PC-9 (cell line): ENCODE data around the gene RUSC1. TPM values are rescaled to one million over a fixed set of nuclear protein-coding genes. Genes with fewer than 3 reads are reported as not detected.

Experiments
- BruUV-seq: library from RNA; stranded (reverse); fragments of 400-500 nt; replicated peaks from 2 replicates; lab custom pipeline; 2021; lab: Mats Ljungman, UMichigan
- CTCF ChIA-PET: fragments of 300-600 bp; sonication (Branson Sonifier 250); formaldehyde crosslinking; loops from one replicate; lab custom pipeline; 2022; ENCODE audit warnings: antibody characterized with exemption; lab: Charles Lee
- POLR2A ChIA-PET: fragments of 300-600 bp; sonication (Branson Sonifier 250); formaldehyde crosslinking; loops from one replicate; lab custom pipeline; 2022; ENCODE audit warnings: antibody characterized with exemption; ENCODE audit not compliant: unreplicated experiment; lab: Charles Lee
- DNase-seq, 2 experiments: peaks; one replicate each; pipeline versions ENCODE4 v3.0.0 to v3.0.0-alpha.2; 2015 to 2022; ENCODE audit warnings: mixed read lengths in 1 of 2
- H2AFZ ChIP-seq: fragments of 200-600 bp; sonication (generic); 2 replicates; pipeline ENCODE4 v1.8.1; 2017; ENCODE audit warnings: antibody characterized with exemption
- H3F3A ChIP-seq: fragments of 200-600 bp; sonication (generic); 2 replicates; pipeline ENCODE4 v1.8.1; 2017; ENCODE audit warnings: antibody characterized with exemption, mild to moderate bottlenecking, low read depth; ENCODE audit not compliant: insufficient read depth
- H3K27ac ChIP-seq: fragments of 200-600 bp; sonication (generic); 2 replicates; pipeline ENCODE4 v1.6.1; 2016; ENCODE audit warnings: mixed run types
- H3K27me3 ChIP-seq: fragments of 200-600 bp; sonication (generic); 2 replicates; pipeline ENCODE4 v1.6.1; 2016; ENCODE audit warnings: low read depth, mixed run types; ENCODE audit not compliant: insufficient read depth
- H3K36me3 ChIP-seq: fragments of 200-600 bp; sonication (generic); 2 replicates; pipeline ENCODE4 v1.6.1; 2016; ENCODE audit warnings: low read depth, mixed run types
- H3K4me1 ChIP-seq: fragments of 200-600 bp; sonication (generic); replicated peaks from 2 replicates; pipeline ENCODE4 v1.6.1; 2016; ENCODE audit warnings: mixed run types; ENCODE audit not compliant: insufficient read depth
- H3K4me2 ChIP-seq: fragments of 200-600 bp; sonication (generic); 2 replicates; pipeline ENCODE4 v1.6.1; 2017; ENCODE audit warnings: mixed run types
- H3K4me3 ChIP-seq: fragments of 200-600 bp; sonication (generic); 2 replicates; pipeline ENCODE4 v1.6.1; 2016; ENCODE audit warnings: mixed run types
- H3K79me2 ChIP-seq: fragments of 200-600 bp; sonication (generic); 2 replicates; pipeline ENCODE4 v1.6.1; 2017; ENCODE audit warnings: low read depth, mixed run types
- H3K9me2 ChIP-seq: fragments of 200-600 bp; sonication (generic); 2 replicates; pipeline ENCODE4 v1.8.1; 2017; ENCODE audit warnings: mild to moderate bottlenecking; ENCODE audit not compliant: insufficient read depth
- H3K9me3 ChIP-seq: fragments of 200-600 bp; sonication (generic); 2 replicates; pipeline ENCODE4 v1.8.1; 2016; ENCODE audit warnings: low read depth; ENCODE audit not compliant: insufficient read depth
- H4K20me1 ChIP-seq: fragments of 200-600 bp; sonication (generic); 2 replicates; pipeline ENCODE4 v1.8.1; 2017; ENCODE audit not compliant: insufficient read depth
- EZH2 ChIP-seq: fragments of 200-600 bp; sonication (generic); IDR thresholded peaks from 2 replicates; pipeline ENCODE4 v1.8.0; 2017; ENCODE audit warnings: antibody characterized with exemption, low read depth
- intact Hi-C: fragments of 100-400 bp; cut with micrococcal nuclease; formaldehyde crosslinking; loops from one replicate; pipeline ENCODE4 v1.10.0; 2022; ENCODE audit not compliant: unreplicated experiment
- total RNA-seq: library from RNA; stranded (reverse); gene quantifications from 2 replicates; pipeline ENCODE4 v1.2.3, GENCODE V29; 2021
- TF ChIP-seq, protein P1 (sequence below): fragments of 200-600 bp; sonication (generic); conservative IDR thresholded peaks from 2 replicates; pipeline ENCODE4 v1.6.1; 2017; ENCODE audit warnings: mixed run types, antibody characterized with exemption, mild to moderate bottlenecking, moderate library complexity

The RUSC1 gene
- total RNA-seq, 1 experiment from 2014 or later: 43.4 TPM

DNA sequence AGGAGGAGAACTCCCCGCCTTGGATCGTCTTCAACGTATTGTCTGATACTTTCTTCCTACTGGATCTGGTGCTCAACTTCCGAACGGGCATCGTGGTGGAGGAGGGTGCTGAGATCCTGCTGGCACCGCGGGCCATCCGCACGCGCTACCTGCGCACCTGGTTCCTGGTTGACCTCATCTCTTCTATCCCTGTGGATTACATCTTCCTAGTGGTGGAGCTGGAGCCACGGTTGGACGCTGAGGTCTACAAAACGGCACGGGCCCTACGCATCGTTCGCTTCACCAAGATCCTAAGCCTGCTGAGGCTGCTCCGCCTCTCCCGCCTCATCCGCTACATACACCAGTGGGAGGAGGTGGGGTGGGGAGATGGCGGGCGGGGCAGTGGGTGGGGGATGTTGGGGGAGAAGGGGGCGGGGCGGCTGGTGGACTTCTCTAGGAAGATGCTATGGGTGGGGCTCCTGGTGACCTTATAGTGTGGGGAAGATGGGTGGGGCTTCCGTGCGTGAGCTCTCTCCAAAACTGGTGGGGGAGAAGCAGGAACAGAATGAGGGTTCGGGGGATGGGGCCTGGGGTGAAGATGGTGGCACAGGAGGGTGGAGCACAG is 38.1 kb upstream of the RUSC1 start:
- H2AFZ ChIP-seq: no peak overlapping the region
- intact Hi-C loops: no loop called here
- TF ChIP-seq EZH2: no peak
- TF ChIP-seq, protein P1, sequence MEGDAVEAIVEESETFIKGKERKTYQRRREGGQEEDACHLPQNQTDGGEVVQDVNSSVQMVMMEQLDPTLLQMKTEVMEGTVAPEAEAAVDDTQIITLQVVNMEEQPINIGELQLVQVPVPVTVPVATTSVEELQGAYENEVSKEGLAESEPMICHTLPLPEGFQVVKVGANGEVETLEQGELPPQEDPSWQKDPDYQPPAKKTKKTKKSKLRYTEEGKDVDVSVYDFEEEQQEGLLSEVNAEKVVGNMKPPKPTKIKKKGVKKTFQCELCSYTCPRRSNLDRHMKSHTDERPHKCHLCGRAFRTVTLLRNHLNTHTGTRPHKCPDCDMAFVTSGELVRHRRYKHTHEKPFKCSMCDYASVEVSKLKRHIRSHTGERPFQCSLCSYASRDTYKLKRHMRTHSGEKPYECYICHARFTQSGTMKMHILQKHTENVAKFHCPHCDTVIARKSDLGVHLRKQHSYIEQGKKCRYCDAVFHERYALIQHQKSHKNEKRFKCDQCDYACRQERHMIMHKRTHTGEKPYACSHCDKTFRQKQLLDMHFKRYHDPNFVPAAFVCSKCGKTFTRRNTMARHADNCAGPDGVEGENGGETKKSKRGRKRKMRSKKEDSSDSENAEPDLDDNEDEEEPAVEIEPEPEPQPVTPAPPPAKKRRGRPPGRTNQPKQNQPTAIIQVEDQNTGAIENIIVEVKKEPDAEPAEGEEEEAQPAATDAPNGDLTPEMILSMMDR: no peak
- no peaks in the 10 kb centered on the region for H4K20me1 ChIP-seq
- no peaks in the 10 kb centered on the region for H3K9me2 ChIP-seq
- H3K4me1 ChIP-seq: 0 out of 2 replicates have a peak, but pooled peaks cover 4% of the 10 kb centered on the region
- CTCF ChIA-PET: no interaction called here
- POLR2A ChIA-PET: no interaction called here
- no peaks in the 10 kb centered on the region for H3K9me3 ChIP-seq
- H3K79me2 ChIP-seq: no peaks in the 10 kb centered on the region
- no TSS peak for BruUV-seq
- no peaks in the 10 kb centered on the region for H3K27me3 ChIP-seq
- H3K4me3 ChIP-seq: no peak overlapping the region
- peaks cover 19% of the 10 kb centered on the region; the same call in 1 of the 2 replicates for H3F3A ChIP-seq
- H3K4me2 ChIP-seq: no peak overlapping the region
- no peaks in the 10 kb centered on the region for H3K36me3 ChIP-seq
- no peak for DNase-seq
- no peak overlapping the region for H3K27ac ChIP-seq

GRCh38 chr1:155284476-155284875 is 36.2 kb upstream of the RUSC1 start:
- Histone ChIP-seq H3K4me1 (no peaks in the 10 kb centered on the region), H3K27me3 (no peaks in the 10 kb centered on the region), H3K4me2 (no peak overlapping the region), H3K27ac (no peak overlapping the region), H3F3A (peaks cover 5% of the 10 kb centered on the region; the same call in 1 of the 2 replicates), H3K9me2 (no peaks in the 10 kb centered on the region), H3K9me3 (no peaks in the 10 kb centered on the region), H2AFZ (no peak overlapping the region), H3K36me3 (no peaks in the 10 kb centered on the region), H3K79me2 (no peaks in the 10 kb centered on the region), H3K4me3 (no peak overlapping the region), H4K20me1 (no peaks in the 10 kb centered on the region)
- BruUV-seq: no TSS peak
- ChIA-PET POLR2A (no interaction called here), CTCF (no interaction called here)
- TF ChIP-seq EZH2: no peak
- TF ChIP-seq, protein P1: no peak
- no peak for DNase-seq
- intact Hi-C loops: no loop called here

- no peak for TF ChIP-seq EZH2
- TF ChIP-seq, protein P1: no peak
- intact Hi-C loops: no loop called here
- no peaks in the 10 kb centered on the region for H3K9me2 ChIP-seq
- H3K27me3 ChIP-seq: no peaks in the 10 kb centered on the region
- no peaks in the 10 kb centered on the region for H3K36me3 ChIP-seq
- peaks cover 5% of the 10 kb centered on the region; the same call in 1 of the 2 replicates for H3F3A ChIP-seq
- H4K20me1 ChIP-seq: no peaks in the 10 kb centered on the region
- H3K27ac ChIP-seq: no peak overlapping the region
- H3K4me3 ChIP-seq: no peak overlapping the region
- H3K4me1 ChIP-seq: no peaks in the 10 kb centered on the region
- POLR2A ChIA-PET: no interaction called here
- BruUV-seq: no TSS peak
- no peak overlapping the region for H2AFZ ChIP-seq
- H3K79me2 ChIP-seq: no peaks in the 10 kb centered on the region
- DNase-seq: no peak
- CTCF ChIA-PET: no interaction called here
- no peaks in the 10 kb centered on the region for H3K9me3 ChIP-seq
- no peak overlapping the region for H3K4me2 ChIP-seq
Measured at GRCh38 chr1:155285063-155285462, 35.6 kb upstream of the RUSC1 start.
